CD14-positive monocyte (primary cell): Measurements from ENCODE around the gene LRBA. TPM values are rescaled to one million over a fixed set of nuclear protein-coding genes. Genes with fewer than 3 reads are reported as not detected.
"Not testable (repeated sequence)": the region's sequence is repeated elsewhere in the genome, so short reads cannot be mapped to it uniquely, and the experiment has no call there.

Experiments
- DNase-seq, 3 donors: peaks; one replicate each; pipeline ENCODE4 v3.0.0-alpha.2; 2011 to 2022
- H2AFZ ChIP-seq: 2 replicates; pipeline ENCODE4 v1.6.0; 2012; ENCODE audit warnings: mild to moderate bottlenecking, low read depth, low read length, inconsistent platforms; ENCODE audit not compliant: insufficient read depth, poor library complexity, severe bottlenecking
- H3K27ac ChIP-seq, 2 donors: 1 replicate in 1 of 2; 2 replicates in 1 of 2; pipeline ENCODE4 v1.5.1; 2012 to 2013; ENCODE audit warnings: low read length in 2 of 2, control low read depth in 1 of 2, inconsistent platforms in 1 of 2, low read depth in 1 of 2, mild to moderate bottlenecking in 1 of 2
- H3K27me3 ChIP-seq, 2 donors: one replicate each; pipeline versions ENCODE4 v1.6.0 to v1.6.1; 2011 to 2013; ENCODE audit warnings: low read length in 2 of 2; ENCODE audit not compliant: control insufficient read depth in 2 of 2, insufficient read depth in 2 of 2
- H3K36me3 ChIP-seq, 2 donors: replicated peaks in 1 of 2; 1 replicate in 1 of 2; 2 replicates in 1 of 2; pipeline versions ENCODE4 v1.5.1 to v1.6.1; 2012 to 2013; ENCODE audit warnings: low read length in 2 of 2, control low read depth in 1 of 2, inconsistent platforms in 1 of 2, mild to moderate bottlenecking in 1 of 2; ENCODE audit not compliant: insufficient read depth in 2 of 2, control insufficient read depth in 1 of 2
- H3K4me1 ChIP-seq, 2 donors: 1 replicate in 1 of 2; 2 replicates in 1 of 2; pipeline versions ENCODE4 v1.5.1 to v1.6.1; 2012 to 2013; ENCODE audit warnings: low read length in 2 of 2, control low read depth in 1 of 2, inconsistent platforms in 1 of 2, mild to moderate bottlenecking in 1 of 2, moderate library complexity in 1 of 2; ENCODE audit not compliant: insufficient read depth in 2 of 2, control insufficient read depth in 1 of 2
- H3K4me2 ChIP-seq: replicated peaks from 2 replicates; pipeline ENCODE3; 2012; ENCODE audit warnings: low read length, moderate library complexity, mild to moderate bottlenecking; ENCODE audit not compliant: poor library complexity, severe bottlenecking; ENCODE audit errors: extremely low read depth
- H3K4me3 ChIP-seq, 3 experiments: fragments of 200-600 bp in 1 of 3; sonication (generic) in 1 of 3; replicated peaks in 1 of 3; 1 replicate in 2 of 3; 2 replicates in 1 of 3; pipeline ENCODE4 v1.5.1; 2011 to 2013; ENCODE audit warnings: low read length in 3 of 3, mild to moderate bottlenecking in 3 of 3, control low read depth in 2 of 3, low read depth in 2 of 3, inconsistent platforms in 1 of 3, moderate library complexity in 1 of 3
- H3K79me2 ChIP-seq: 2 replicates; pipeline ENCODE4 v1.6.0; 2012; ENCODE audit warnings: mild to moderate bottlenecking, control low read depth, inconsistent platforms, low read length, moderate library complexity; ENCODE audit not compliant: insufficient read depth
- H3K9ac ChIP-seq: 2 replicates; pipeline ENCODE4 v1.6.0; 2017; ENCODE audit warnings: low read length, mild to moderate bottlenecking; ENCODE audit not compliant: insufficient read depth, poor library complexity, severe bottlenecking
- H3K9me3 ChIP-seq, 2 donors: replicated peaks in 1 of 2; 1 replicate in 1 of 2; 2 replicates in 1 of 2; pipeline versions ENCODE4 v1.5.1 to v1.6.1; 2012 to 2013; ENCODE audit warnings: low read length in 2 of 2, control low read depth in 1 of 2; ENCODE audit not compliant: control insufficient read depth in 1 of 2, insufficient read depth in 1 of 2
- H4K20me1 ChIP-seq: 2 replicates; pipeline ENCODE4 v1.6.0; 2012; ENCODE audit warnings: mild to moderate bottlenecking, low read length, control low read depth, moderate library complexity; ENCODE audit not compliant: insufficient read depth
- H3K27ac Mint-ChIP-seq, 7 donors: one replicate each; pipeline ENCODE4 v1.8.0; 2020; ENCODE audit warnings: mild to moderate bottlenecking in 7 of 7, mixed read lengths in 7 of 7, moderate library complexity in 6 of 7, inconsistent platforms in 2 of 7
- H3K27me3 Mint-ChIP-seq, 3 donors: one replicate each; pipeline ENCODE4 v1.8.0; 2021 to 2022; ENCODE audit warnings: low read depth in 3 of 3, mild to moderate bottlenecking in 3 of 3, mixed read lengths in 3 of 3, moderate library complexity in 3 of 3, inconsistent platforms in 1 of 3
- H3K36me3 Mint-ChIP-seq, 2 donors: one replicate each; pipeline ENCODE4 v1.8.0; 2020; ENCODE audit warnings: mixed read lengths in 2 of 2, inconsistent platforms in 1 of 2, mild to moderate bottlenecking in 1 of 2
- H3K4me1 Mint-ChIP-seq: one replicate; pipeline ENCODE4 v1.8.0; 2020; ENCODE audit warnings: mild to moderate bottlenecking, mixed read lengths
- H3K4me3 Mint-ChIP-seq, 2 donors: one replicate each; pipeline ENCODE4 v1.8.0; 2020; ENCODE audit warnings: mild to moderate bottlenecking in 2 of 2, mixed read lengths in 2 of 2, moderate library complexity in 1 of 2
- H3K9me3 Mint-ChIP-seq, 7 donors: one replicate each; pipeline ENCODE4 v1.8.0; 2020 to 2022; ENCODE audit warnings: mixed read lengths in 7 of 7, mild to moderate bottlenecking in 6 of 7, moderate library complexity in 6 of 7, inconsistent platforms in 2 of 7
- CTCF ChIP-seq: fragments of 200-600 bp; IDR thresholded peaks from one replicate; pipeline ENCODE4 v1.8.0; 2022; ENCODE audit warnings: antibody characterized with exemption, mild to moderate bottlenecking
- WGBS: methylation state at CpG from one replicate; pipeline ENCODE4 v1.1.5; 2013; ENCODE audit warnings: missing lambda C conversion rate; ENCODE audit not compliant: insufficient coverage; 5-methylcytosine and 5-hydroxymethylcytosine counted together
- intact Hi-C, 2 donors: fragments of 100-400 bp; cut with micrococcal nuclease; formaldehyde crosslinking; loops; one replicate each; pipeline versions ENCODE4 v1.15.0 to v1.15.1; 2023
- polyA plus RNA-seq, 3 donors: library from polyadenylated mRNA; depleted of rRNA in 1 of 3; unstranded in 2 of 3; stranded (reverse) in 1 of 3; fragments of 300-500 nt in 2 of 3; fragments of >200 nt in 1 of 3; fragmentation: Illumina TruSeq in 2 of 3; gene quantifications; 1 replicate in 2 of 3; 2 replicates in 1 of 3; pipeline ENCODE4 v1.2.3, GENCODE V29; 2012 to 2021

The LRBA gene
- polyA plus RNA-seq, 3 donors, result 1.5 to 5.5 (median 4.4) TPM

- Histone ChIP-seq H2AFZ (no peak overlapping the region), H3K4me3 (no peak overlapping the region), H3K4me1 (no peaks in the 10 kb centered on the region), H3K9ac (no peak overlapping the region), H4K20me1 (no peaks in the 10 kb centered on the region), H3K27me3 (no peaks in the 10 kb centered on the region), H3K9me3 (no peaks in the 10 kb centered on the region), H3K4me2 (no peak overlapping the region), H3K79me2 (no peaks in the 10 kb centered on the region), H3K27ac (no peak overlapping the region), H3K36me3 (no peaks in the 10 kb centered on the region)
- TF ChIP-seq CTCF, result no peak
- peaks cover 0 to 3% of the 10 kb centered on the region in 2 donors for H3K36me3 Mint-ChIP-seq
- no CpG with 5 or more reads among the region's 3 CpGs for WGBS
- H3K9me3 Mint-ChIP-seq, result peaks cover 0 to 3% (median 2%) of the 10 kb centered on the region in 7 donors
- H3K4me1 Mint-ChIP-seq, result no peaks in the 10 kb centered on the region
- intact Hi-C loops, result no loop called here
- no peak for DNase-seq
- H3K4me3 Mint-ChIP-seq, result no peak overlapping the region
- no peak overlapping the region for H3K27ac Mint-ChIP-seq
- H3K27me3 Mint-ChIP-seq, result no peaks in the 10 kb centered on the region
These were observed 448.0 kb downstream of the LRBA start for GRCh38 chr4:150567070-150567469.

GRCh38 chr4:150564967-150565366 is 450.1 kb downstream of the LRBA start:
- intact Hi-C loops, H3K4me1 ChIP-seq, H3K36me3 Mint-ChIP-seq: not testable (repeated sequence)

More at GRCh38 chr4:150564967-150565366, 450.1 kb downstream of the LRBA start:
- H3K36me3 ChIP-seq, H3K79me2 ChIP-seq, H3K4me3 Mint-ChIP-seq, H3K27me3 ChIP-seq, H3K4me2 ChIP-seq, DNase-seq, H3K4me3 ChIP-seq, H3K4me1 Mint-ChIP-seq, H3K9ac ChIP-seq, H3K27me3 Mint-ChIP-seq, H2AFZ ChIP-seq, H4K20me1 ChIP-seq, H3K27ac ChIP-seq, H3K9me3 ChIP-seq, H3K9me3 Mint-ChIP-seq, H3K27ac Mint-ChIP-seq: not testable (repeated sequence)
- no CpG with 5 or more reads among the region's 2 CpGs for WGBS
